Measurements from ENCODE around the gene XPR1. TPM values are rescaled to one million over a fixed set of nuclear protein-coding genes. Genes with fewer than 3 reads are reported as not detected.

The XPR1 gene
- total RNA-seq, 1 donor from 2014 or later: 35.2 TPM

- Histone ChIP-seq H3K4me2 (ENCODE audit: low read length) (no peak overlapping the region), H3K27me3 (ENCODE audit: insufficient read depth, low read length) (no peaks in the 10 kb centered on the region), H3K4me1 (ENCODE audit: insufficient read depth, low read length) (no peaks in the 10 kb centered on the region), H4K20me1 (ENCODE audit: insufficient read depth, low read length) (no peaks in the 10 kb centered on the region), H3K36me3 (ENCODE audit: insufficient read depth, low read length) (no peaks in the 10 kb centered on the region), H3K27ac (ENCODE audit: low read depth, low read length) (no peak overlapping the region), H3K9me3 (ENCODE audit: insufficient read depth, low read depth, low read length) (no peaks in the 10 kb centered on the region), H3K79me2 (ENCODE audit: insufficient read depth, low read length) (no peaks in the 10 kb centered on the region), H3K9ac (ENCODE audit: low read length) (no peak overlapping the region), H3K4me3 (ENCODE audit: insufficient read depth, low read depth, low read length) (no peak overlapping the region), H2AFZ (ENCODE audit: low read depth, low read length) (no peak overlapping the region)
- FAIRE-seq (no peak), DNase-seq (ENCODE audit: low read depth) (no peak)
- H3K4me1 Mint-ChIP-seq (ENCODE audit: low read depth, unreplicated experiment): peaks cover 5% of the 10 kb centered on the region
- H3K4me3 Mint-ChIP-seq (ENCODE audit: unreplicated experiment): no peak overlapping the region
- H3K27me3 Mint-ChIP-seq (ENCODE audit: low read depth, unreplicated experiment): peaks cover 36% of the 10 kb centered on the region
- no peaks in the 10 kb centered on the region for H3K9me3 Mint-ChIP-seq (ENCODE audit: unreplicated experiment)
- TF ChIP-seq CTCF (IDR thresholded peaks at IDR 0.05; ENCODE audit: insufficient read depth, low read depth, low read length) (no peak), EZH2 (IDR thresholded peaks at IDR 0.05; ENCODE audit: insufficient read depth, low read length) (no peak)
- no peak overlapping the region for H3K27ac Mint-ChIP-seq (ENCODE audit: unreplicated experiment)
- H3K36me3 Mint-ChIP-seq (ENCODE audit: low read depth, unreplicated experiment): peaks cover 4% of the 10 kb centered on the region
Measured at GRCh38 chr1:180917306-180918065, 285.7 kb downstream of the XPR1 start.

- H3K36me3 ChIP-seq (ENCODE audit: insufficient read depth, low read length): no peaks in the 10 kb centered on the region
- H3K4me3 Mint-ChIP-seq (ENCODE audit: unreplicated experiment): no peak overlapping the region
- H3K4me2 ChIP-seq (ENCODE audit: low read length): no peak overlapping the region
- no peaks in the 10 kb centered on the region for H4K20me1 ChIP-seq (ENCODE audit: insufficient read depth, low read length)
- H3K79me2 ChIP-seq (ENCODE audit: insufficient read depth, low read length): no peaks in the 10 kb centered on the region
- no peak overlapping the region for H2AFZ ChIP-seq (ENCODE audit: low read depth, low read length)
- H3K27me3 ChIP-seq (ENCODE audit: insufficient read depth, low read length): no peaks in the 10 kb centered on the region
- peaks cover 34% of the 10 kb centered on the region for H3K27me3 Mint-ChIP-seq (ENCODE audit: low read depth, unreplicated experiment)
- peaks cover 4% of the 10 kb centered on the region for H3K36me3 Mint-ChIP-seq (ENCODE audit: low read depth, unreplicated experiment)
- no peak overlapping the region for H3K9ac ChIP-seq (ENCODE audit: low read length)
- H3K9me3 Mint-ChIP-seq (ENCODE audit: unreplicated experiment): no peaks in the 10 kb centered on the region
- FAIRE-seq (no peak), DNase-seq (ENCODE audit: low read depth) (no peak)
- no peak overlapping the region for H3K27ac Mint-ChIP-seq (ENCODE audit: unreplicated experiment)
- no peak for TF ChIP-seq EZH2 (IDR thresholded peaks at IDR 0.05; ENCODE audit: insufficient read depth, low read length)
- no peak for TF ChIP-seq CTCF (IDR thresholded peaks at IDR 0.05; ENCODE audit: insufficient read depth, low read depth, low read length)
- peaks cover 15% of the 10 kb centered on the region for H3K4me1 Mint-ChIP-seq (ENCODE audit: low read depth, unreplicated experiment)
- no peaks in the 10 kb centered on the region for H3K9me3 ChIP-seq (ENCODE audit: insufficient read depth, low read depth, low read length)
- H3K4me3 ChIP-seq (ENCODE audit: insufficient read depth, low read depth, low read length): no peak overlapping the region
- H3K4me1 ChIP-seq (ENCODE audit: insufficient read depth, low read length): no peaks in the 10 kb centered on the region
- H3K27ac ChIP-seq (ENCODE audit: low read depth, low read length): no peak overlapping the region
Measured at GRCh38 chr1:180918519-180918918, 286.7 kb downstream of the XPR1 start.

GRCh38 chr1:180919183-180919700 lies 287.4 kb downstream of the XPR1 start:
- no peak overlapping the region for H3K27ac ChIP-seq (ENCODE audit: low read depth, low read length)
- Mint-ChIP-seq H3K4me3 (ENCODE audit: unreplicated experiment) (no peak overlapping the region), H3K4me1 (ENCODE audit: low read depth, unreplicated experiment) (peaks cover 18% of the 10 kb centered on the region), H3K36me3 (ENCODE audit: low read depth, unreplicated experiment) (peaks cover 4% of the 10 kb centered on the region), H3K9me3 (ENCODE audit: unreplicated experiment) (no peaks in the 10 kb centered on the region), H3K27me3 (ENCODE audit: low read depth, unreplicated experiment) (peaks cover 26% of the 10 kb centered on the region), H3K27ac (ENCODE audit: unreplicated experiment) (no peak overlapping the region)
- FAIRE-seq (no peak), DNase-seq (ENCODE audit: low read depth) (no peak)
- H3K4me3 ChIP-seq (ENCODE audit: insufficient read depth, low read depth, low read length): no peak overlapping the region
- no peaks in the 10 kb centered on the region for H3K9me3 ChIP-seq (ENCODE audit: insufficient read depth, low read depth, low read length)
- no peak overlapping the region for H3K4me2 ChIP-seq (ENCODE audit: low read length)
- H2AFZ ChIP-seq (ENCODE audit: low read depth, low read length): no peak overlapping the region
- H4K20me1 ChIP-seq (ENCODE audit: insufficient read depth, low read length): no peaks in the 10 kb centered on the region
- H3K9ac ChIP-seq (ENCODE audit: low read length): no peak overlapping the region
- TF ChIP-seq CTCF (IDR thresholded peaks at IDR 0.05; ENCODE audit: insufficient read depth, low read depth, low read length): no peak
- TF ChIP-seq EZH2 (IDR thresholded peaks at IDR 0.05; ENCODE audit: insufficient read depth, low read length): no peak
- no peaks in the 10 kb centered on the region for H3K36me3 ChIP-seq (ENCODE audit: insufficient read depth, low read length)
- H3K79me2 ChIP-seq (ENCODE audit: insufficient read depth, low read length): no peaks in the 10 kb centered on the region
- H3K4me1 ChIP-seq (ENCODE audit: insufficient read depth, low read length): no peaks in the 10 kb centered on the region
- no peaks in the 10 kb centered on the region for H3K27me3 ChIP-seq (ENCODE audit: insufficient read depth, low read length)
